ENCODE results near the gene RPGR. TPM values are rescaled to one million over a fixed set of nuclear protein-coding genes. Genes with fewer than 3 reads are reported as not detected.

The RPGR gene
- total and polyA plus RNA-seq, 2 experiments from 2014 or later, result 7.4 to 36.3 TPM

- DNase-seq (ENCODE audit: low spot score), result no peak
- Histone ChIP-seq H3K4me1 (ENCODE audit: insufficient read depth) (no peaks in the 10 kb centered on the region), H2AFZ (no peak overlapping the region), H4K20me1 (replicated peaks; ENCODE audit: insufficient read depth) (no peaks in the 10 kb centered on the region), H3K79me2 (replicated peaks; ENCODE audit: insufficient read depth) (no peaks in the 10 kb centered on the region), H3K9me2 (ENCODE audit: insufficient read depth) (no peaks in the 10 kb centered on the region), H3F3A (replicated peaks; ENCODE audit: low read depth) (no peaks in the 10 kb centered on the region), H3K27me3 (ENCODE audit: insufficient read depth) (no peaks in the 10 kb centered on the region), H3K4me2 (no peak overlapping the region), H3K4me3 (no peak overlapping the region), H3K36me3 (ENCODE audit: insufficient read depth) (no peaks in the 10 kb centered on the region), H3K27ac (ENCODE audit: low read depth) (no peak overlapping the region)
- Mint-ChIP-seq H3K9me3 (no peaks in the 10 kb centered on the region), H3K27ac (no peak overlapping the region), H3K4me3 (no peak overlapping the region), H3K27me3 (ENCODE audit: insufficient read depth, low read depth, poor library complexity) (no peaks in the 10 kb centered on the region), H3K36me3 (ENCODE audit: low read depth) (no peaks in the 10 kb centered on the region), H3K4me1 (peaks cover 3% of the 10 kb centered on the region; the same call in 2 of the 3 replicates)
- TF ChIP-seq CTCF (conservative IDR thresholded peaks at IDR 0.05; ENCODE audit: low read depth in 2 of 2), result no peak
- TF ChIP-seq ZNF331 (CRISPR knock-in tag; IDR thresholded peaks at IDR 0.05; ENCODE audit: low read depth), result no peak
- no peak for ATAC-seq
These were observed 30.7 kb upstream of the RPGR start for GRCh38 chrX:38357747-38358673.

DNA sequence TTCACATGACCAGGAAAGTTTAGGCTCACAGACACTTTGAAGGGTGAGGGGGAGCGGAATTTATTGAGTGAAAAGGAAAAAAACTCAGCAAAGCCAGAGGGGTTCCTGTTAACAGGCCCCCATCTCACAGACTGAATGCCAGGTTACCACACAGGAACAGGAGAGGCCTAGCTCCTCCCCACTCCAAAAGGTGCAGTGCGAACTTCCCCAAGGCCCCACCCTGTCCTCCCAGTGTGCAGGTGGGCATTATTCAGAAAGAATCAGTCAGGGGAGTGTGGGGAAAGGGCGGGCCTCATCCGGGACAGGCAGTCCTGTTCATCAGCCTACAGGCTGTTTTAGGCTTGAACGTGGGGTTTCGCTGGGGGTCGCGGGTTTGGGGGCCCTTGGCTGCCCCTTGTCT is 29.1 kb upstream of the RPGR start:
- H3K4me3 Mint-ChIP-seq, result no peak overlapping the region

GRCh38 chrX:38352362-38352761 is 25.1 kb upstream of the RPGR start, which contains the start of gene OTC:
Gene OTC, plus strand, starts transcription at chrX:38352604. Its CDS starts 93 bp downstream, at chrX:38352697.
- no peaks in the 10 kb centered on the region for H3K36me3 ChIP-seq (ENCODE audit: insufficient read depth)
- H4K20me1 ChIP-seq (replicated peaks; ENCODE audit: insufficient read depth), result no peaks in the 10 kb centered on the region
- no peak within 1 kb of the TSS for H3K4me2 ChIP-seq
- no peaks in the 10 kb centered on the region for H3F3A ChIP-seq (replicated peaks; ENCODE audit: low read depth)
- H3K9me2 ChIP-seq (ENCODE audit: insufficient read depth), result no peaks in the 10 kb centered on the region
- H3K4me1 ChIP-seq (ENCODE audit: insufficient read depth), result no peaks in the 10 kb centered on the region
- H3K4me3 ChIP-seq, result no peak within 1 kb of the TSS
- no peak within 1 kb of the TSS for H2AFZ ChIP-seq
- Mint-ChIP-seq H3K9me3 (no peaks in the 10 kb centered on the region), H3K27me3 (ENCODE audit: insufficient read depth, low read depth, poor library complexity) (peaks cover 6% of the 10 kb centered on the region), H3K27ac (no peak within 1 kb of the TSS), H3K4me3 (no peak within 1 kb of the TSS), H3K4me1 (no peaks in the 10 kb centered on the region; the same call in 2 of the 3 replicates), H3K36me3 (ENCODE audit: low read depth) (no peaks in the 10 kb centered on the region; the same call in 2 of the 3 replicates)
- H3K27me3 ChIP-seq (ENCODE audit: insufficient read depth), result no peaks in the 10 kb centered on the region
- DNase-seq (ENCODE audit: low spot score), result no peak
- no peak within 1 kb of the TSS for H3K27ac ChIP-seq (ENCODE audit: low read depth)
- H3K79me2 ChIP-seq (replicated peaks; ENCODE audit: insufficient read depth), result no peaks in the 10 kb centered on the region
- ATAC-seq, result no peak
- TF ChIP-seq CTCF (conservative IDR thresholded peaks at IDR 0.05; ENCODE audit: low read depth in 2 of 2) (no peak), ZNF462 (CRISPR knock-in tag; IDR thresholded peaks at IDR 0.05) (no peak)

More for the DNA sequence above, 29.1 kb upstream of the RPGR start:
- Histone ChIP-seq H2AFZ (no peak overlapping the region), H3K4me2 (no peak overlapping the region), H3K9me2 (ENCODE audit: insufficient read depth) (no peaks in the 10 kb centered on the region), H3K4me1 (ENCODE audit: insufficient read depth) (no peaks in the 10 kb centered on the region), H3K79me2 (replicated peaks; ENCODE audit: insufficient read depth) (no peaks in the 10 kb centered on the region), H3K36me3 (ENCODE audit: insufficient read depth) (no peaks in the 10 kb centered on the region), H3K4me3 (no peak overlapping the region), H3K27me3 (ENCODE audit: insufficient read depth) (no peaks in the 10 kb centered on the region), H3F3A (replicated peaks; ENCODE audit: low read depth) (no peaks in the 10 kb centered on the region), H3K27ac (ENCODE audit: low read depth) (no peak overlapping the region), H4K20me1 (replicated peaks; ENCODE audit: insufficient read depth) (no peaks in the 10 kb centered on the region)
- no peaks in the 10 kb centered on the region for H3K9me3 Mint-ChIP-seq
- no peaks in the 10 kb centered on the region for H3K4me1 Mint-ChIP-seq
- no peak overlapping the region for H3K27ac Mint-ChIP-seq
- ATAC-seq (no peak), DNase-seq (ENCODE audit: low spot score) (no peak)
- no peaks in the 10 kb centered on the region for H3K27me3 Mint-ChIP-seq (ENCODE audit: insufficient read depth, low read depth, poor library complexity)
- TF ChIP-seq EZH2 (IDR thresholded peaks at IDR 0.05; ENCODE audit: low read depth, unreplicated experiment), result no peak
- H3K36me3 Mint-ChIP-seq (ENCODE audit: low read depth), result no peaks in the 10 kb centered on the region
